H1 (cell line): ENCODE data around the gene KHDRBS2. TPM values are rescaled to one million over a fixed set of nuclear protein-coding genes. Genes with fewer than 3 reads are reported as not detected.

Experiments used
- CTCF ChIA-PET: fragments of 300-600 bp; sonication (Branson Sonifier 250); formaldehyde crosslinking; loops from one replicate; lab custom pipeline; 2021; ENCODE audit not compliant: partially characterized antibody; lab: Charles Lee
- POLR2A ChIA-PET: fragments of 300-600 bp; sonication (Branson Sonifier 250); formaldehyde crosslinking; loops from one replicate; lab custom pipeline; 2021; ENCODE audit warnings: inconsistent platforms; ENCODE audit not compliant: partially characterized antibody; lab: Charles Lee
- DNase-seq, 2 experiments: peaks; one replicate each; pipeline versions ENCODE4 v3.0.0 to v3.0.0-alpha.2; 2010 to 2022; ENCODE audit warnings: low spot score in 2 of 2, low read depth in 1 of 2, mixed read lengths in 1 of 2
- FAIRE-seq: peaks from 2 replicates; lab custom pipeline; 2011; peaks lifted over from hg19 to GRCh38; lab: Jason Lieb, UNC
- H2AFZ ChIP-seq: 2 replicates; pipeline ENCODE4 v1.8.1; 2012; ENCODE audit warnings: low read length, inconsistent platforms
- H2AK5ac ChIP-seq: 2 replicates; pipeline ENCODE4 v1.6.1; 2013; ENCODE audit warnings: low read depth, low read length
- H2BK120ac ChIP-seq: replicated peaks from 2 replicates; pipeline ENCODE3; 2013; ENCODE audit warnings: low read depth, low read length, inconsistent platforms
- H2BK12ac ChIP-seq: 2 replicates; pipeline ENCODE4 v1.6.1; 2013; ENCODE audit warnings: low read depth, low read length
- H2BK15ac ChIP-seq: 2 replicates; pipeline ENCODE4 v1.6.1; 2013; ENCODE audit warnings: low read length
- H2BK20ac ChIP-seq: 2 replicates; pipeline ENCODE4 v1.6.1; 2013; ENCODE audit warnings: low read length
- H2BK5ac ChIP-seq: 2 replicates; pipeline ENCODE4 v1.6.1; 2013; ENCODE audit warnings: low read depth, low read length
- H3K14ac ChIP-seq: 2 replicates; pipeline ENCODE4 v1.6.1; 2013; ENCODE audit warnings: inconsistent platforms; ENCODE audit not compliant: insufficient read length
- H3K18ac ChIP-seq: 2 replicates; pipeline ENCODE4 v1.6.1; 2013; ENCODE audit warnings: low read length; ENCODE audit errors: extremely low read depth
- H3K23ac ChIP-seq: 2 replicates; pipeline ENCODE4 v1.6.1; 2013; ENCODE audit warnings: inconsistent platforms; ENCODE audit not compliant: insufficient read length
- H3K23me2 ChIP-seq: 2 replicates; pipeline ENCODE4 v1.6.1; 2013; ENCODE audit warnings: low read depth, low read length
- H3K27ac ChIP-seq: 2 replicates; pipeline ENCODE4 v1.6.1; 2011; ENCODE audit warnings: low read depth, low read length, inconsistent platforms
- H3K27me3 ChIP-seq, 4 experiments: replicated peaks in 1 of 4; 1 replicate in 1 of 4; 2 replicates in 3 of 4; pipeline versions ENCODE4 v1.6.1 to v1.8.1; 2011 to 2013; ENCODE audit warnings: low read length in 3 of 4, mild to moderate bottlenecking in 3 of 4, inconsistent platforms in 2 of 4, mixed read lengths in 2 of 4, moderate library complexity in 1 of 4; ENCODE audit not compliant: control insufficient read depth in 3 of 4, insufficient read depth in 3 of 4; ENCODE audit errors: extremely low read depth in 1 of 4
- H3K36me3 ChIP-seq, 4 experiments: 2 replicates each; pipeline versions ENCODE4 v1.6.1 to v1.8.1; 2011 to 2013; ENCODE audit warnings: mild to moderate bottlenecking in 4 of 4, low read length in 3 of 4, moderate library complexity in 2 of 4, control low read depth in 1 of 4, inconsistent platforms in 1 of 4; ENCODE audit not compliant: insufficient read depth in 4 of 4, control insufficient read depth in 2 of 4
- H3K4ac ChIP-seq: replicated peaks from 2 replicates; pipeline ENCODE3; 2013; ENCODE audit warnings: low read length, low read depth, mixed read lengths, inconsistent platforms; ENCODE audit not compliant: insufficient read length
- H3K4me1 ChIP-seq, 4 experiments: replicated peaks in 1 of 4; 1 replicate in 1 of 4; 2 replicates in 3 of 4; pipeline versions ENCODE4 v1.6.1 to v1.8.1; 2011 to 2013; ENCODE audit warnings: low read length in 3 of 4, inconsistent platforms in 2 of 4, mixed read lengths in 1 of 4; ENCODE audit not compliant: insufficient read depth in 4 of 4, control insufficient read depth in 3 of 4
- H3K4me2 ChIP-seq, 2 experiments: 2 replicates each; pipeline versions ENCODE4 v1.6.1 to v1.8.1; 2011 to 2013; ENCODE audit warnings: low read depth in 2 of 2, low read length in 2 of 2, control low read depth in 1 of 2, inconsistent platforms in 1 of 2, mild to moderate bottlenecking in 1 of 2; ENCODE audit not compliant: insufficient read depth in 1 of 2
- H3K4me3 ChIP-seq, 4 experiments: fragments of 200-600, 300-600 bp in 1 of 4; sonication (generic), shearing (Covaris generic), sonication (Bioruptor Twin) in 1 of 4; 2 replicates each; pipeline versions ENCODE4 v1.5.1 to v1.8.1; 2011 to 2016; ENCODE audit warnings: low read length in 4 of 4, low read depth in 3 of 4, control low read depth in 2 of 4, inconsistent platforms in 2 of 4, mild to moderate bottlenecking in 2 of 4, mixed read lengths in 1 of 4, moderate library complexity in 1 of 4; ENCODE audit not compliant: insufficient read depth in 2 of 4; ENCODE audit errors: extremely low read depth in 1 of 4
- H3K56ac ChIP-seq: replicated peaks from 2 replicates; pipeline ENCODE3; 2013; ENCODE audit warnings: low read depth, mild to moderate bottlenecking, mixed read lengths, low read length, inconsistent platforms; ENCODE audit not compliant: insufficient read length
- H3K79me1 ChIP-seq: 2 replicates; pipeline ENCODE4 v1.6.1; 2013; ENCODE audit warnings: low read depth, low read length, control low read depth
- H3K79me2 ChIP-seq, 2 experiments: 2 replicates each; pipeline versions ENCODE4 v1.6.1 to v1.8.1; 2012 to 2013; ENCODE audit warnings: low read length in 2 of 2, mild to moderate bottlenecking in 2 of 2, inconsistent platforms in 1 of 2; ENCODE audit not compliant: insufficient read depth in 2 of 2, control insufficient read depth in 1 of 2
- H3K9ac ChIP-seq, 4 experiments: replicated peaks in 1 of 4; 1 replicate in 1 of 4; 2 replicates in 3 of 4; pipeline versions ENCODE4 v1.6.1 to v1.8.1; 2011 to 2013; ENCODE audit warnings: low read depth in 3 of 4, low read length in 3 of 4, control low read depth in 2 of 4, mild to moderate bottlenecking in 2 of 4, moderate library complexity in 2 of 4, inconsistent platforms in 1 of 4; ENCODE audit errors: extremely low read depth in 1 of 4
- H3K9me3 ChIP-seq, 2 experiments: 2 replicates each; pipeline versions ENCODE4 v1.6.1 to v1.8.1; 2012 to 2013; ENCODE audit warnings: mild to moderate bottlenecking in 2 of 2, moderate library complexity in 2 of 2, control low read depth in 1 of 2, inconsistent platforms in 1 of 2, low read depth in 1 of 2, low read length in 1 of 2, mixed read lengths in 1 of 2; ENCODE audit not compliant: insufficient read depth in 2 of 2
- H4K20me1 ChIP-seq, 2 experiments: replicated peaks in 1 of 2; 2 replicates each; pipeline versions ENCODE3 to v1.8.1; 2011 to 2013; ENCODE audit warnings: inconsistent platforms in 2 of 2, low read length in 2 of 2, mild to moderate bottlenecking in 1 of 2; ENCODE audit not compliant: insufficient read depth in 2 of 2, control insufficient read depth in 1 of 2
- H4K5ac ChIP-seq: 2 replicates; pipeline ENCODE4 v1.6.1; 2013; ENCODE audit warnings: low read length, low read depth, mixed read lengths, inconsistent platforms; ENCODE audit not compliant: insufficient read length
- H4K8ac ChIP-seq: 2 replicates; pipeline ENCODE4 v1.8.0; 2013; ENCODE audit warnings: mild to moderate bottlenecking, moderate library complexity, low read length, inconsistent platforms; ENCODE audit not compliant: insufficient read depth; ENCODE audit errors: extremely low read depth
- H4K91ac ChIP-seq: replicated peaks from 2 replicates; pipeline ENCODE3; 2013; ENCODE audit warnings: low read length, mixed read lengths, inconsistent platforms; ENCODE audit not compliant: insufficient read length
- BACH1 ChIP-seq: IDR thresholded peaks from 2 replicates; pipeline ENCODE4 v1.6.1; 2012; ENCODE audit warnings: low read length, improper control_type of control experiment
- CREB1 ChIP-seq: IDR thresholded peaks from 2 replicates; pipeline ENCODE4 v1.6.1; 2012; ENCODE audit warnings: inconsistent platforms
- GABPA ChIP-seq: IDR thresholded peaks from 2 replicates; pipeline ENCODE4 v1.6.1; 2011; ENCODE audit warnings: mild to moderate bottlenecking, low read length, moderate library complexity, borderline replicate concordance; ENCODE audit not compliant: insufficient read depth
- GTF2F1 ChIP-seq: IDR thresholded peaks from 2 replicates; pipeline ENCODE4 v1.6.1; 2012; ENCODE audit warnings: low read depth, low read length, improper control_type of control experiment, borderline replicate concordance
- HDAC6 ChIP-seq: IDR thresholded peaks from one replicate; pipeline ENCODE4 v1.7.1; 2012; ENCODE audit warnings: low read depth, mild to moderate bottlenecking, inconsistent platforms, low read length, moderate library complexity
- KDM1A ChIP-seq: fragments of 200-600, 300-600 bp; sonication (generic); IDR thresholded peaks from 2 replicates; pipeline ENCODE4 v1.7.1; 2016; ENCODE audit warnings: mild to moderate bottlenecking, low read length, borderline replicate concordance
- KDM5A ChIP-seq: fragments of 200-600 bp; IDR thresholded peaks from 2 replicates; pipeline ENCODE4 v1.7.1; 2012; ENCODE audit warnings: mild to moderate bottlenecking, low read length, inconsistent platforms, mixed read lengths
- TAF1 ChIP-seq: IDR thresholded peaks from 2 replicates; pipeline ENCODE4 v1.6.1; 2011; ENCODE audit warnings: mild to moderate bottlenecking, low read depth, low read length
- USF2 ChIP-seq: IDR thresholded peaks from 2 replicates; pipeline ENCODE4 v1.6.1; 2011; ENCODE audit warnings: low read length, improper control_type of control experiment
- WGBS, 2 experiments: shearing (Covaris generic) in 1 of 2; methylation state at CpG; one replicate each; pipeline versions ENCODE4 v1.1.6 to v1.1.7; 2013 to 2015; ENCODE audit warnings: low lambda C conversion rate in 2 of 2, mixed read lengths in 2 of 2, inconsistent platforms in 1 of 2, low coverage in 1 of 2, missing lambda C conversion rate in 1 of 2; ENCODE audit not compliant: insufficient replicate concordance in 2 of 2, insufficient coverage in 1 of 2, insufficient read length in 1 of 2; ENCODE audit errors: extremely low coverage in 1 of 2, missing lambda C conversion rate in 1 of 2; 5-methylcytosine and 5-hydroxymethylcytosine counted together
- polyA plus RNA-seq, 7 experiments: library from polyadenylated mRNA; depleted of rRNA in 3 of 7; stranded (reverse) in 5 of 7; unstranded in 2 of 7; fragments of >200 nt in 5 of 7; fragments of 200-250 nt in 2 of 7; gene quantifications; 1 replicate in 5 of 7; 2 replicates in 1 of 7; 4 replicates in 1 of 7; pipeline versions ENCODE4 v1.2.1 to v1.2.3, GENCODE V29; 2011 to 2013; ENCODE audit warnings: missing spikeins in 2 of 7, mixed read lengths in 2 of 7
- total RNA-seq: library from RNA; stranded (reverse); fragmentation: NEBNext Ultra II Directional; extraction: Animal tissue kit (Norgen Biotek cat#: 25700); gene quantifications from 2 replicates; pipeline ENCODE4 v1.2.1, GENCODE V29; 2021

Gene KHDRBS2
- total and polyA plus RNA-seq, 2 of the 8 experiments (the other 6 are each of a cell fraction or from before 2014, with no cell fraction given), result 5.2 to 7.7 TPM

GRCh38 chr6:61909486-61909885 is 376.5 kb downstream of the KHDRBS2 start:
- FAIRE-seq (no peak), DNase-seq (no peak)
- H3K23ac ChIP-seq, result no peak overlapping the region
- no peak overlapping the region for H2BK5ac ChIP-seq
- no peak overlapping the region for H3K4me3 ChIP-seq
- WGBS, 2 experiments, result 98% methylated on average over 2 of the region's 2 CpGs; no CpG with 5 or more reads in 1 of the 2 experiments
- no peak overlapping the region for H2AFZ ChIP-seq
- H3K56ac ChIP-seq, result no peak overlapping the region
- H4K8ac ChIP-seq, result no peak overlapping the region
- H4K5ac ChIP-seq, result no peak overlapping the region
- H3K27ac ChIP-seq, result no peak overlapping the region
- no peak overlapping the region for H3K14ac ChIP-seq
- no peak overlapping the region for H4K91ac ChIP-seq
- H3K9me3 ChIP-seq, result no peaks in the 10 kb centered on the region
- ChIA-PET CTCF (interaction anchor here (0.7 to 1.0 kb wide), 2 partner anchors 90 to 100 kb away, joined by 3 read pairs; no protein-coding TSS in a partner anchor), POLR2A (no interaction called here)
- no peak overlapping the region for H2BK20ac ChIP-seq
- H3K9ac ChIP-seq, result no peak overlapping the region
- no peak overlapping the region for H2AK5ac ChIP-seq
- no peak overlapping the region for H2BK120ac ChIP-seq
- no peaks in the 10 kb centered on the region for H3K79me2 ChIP-seq
- no peaks in the 10 kb centered on the region for H4K20me1 ChIP-seq
- no peak overlapping the region for H3K4ac ChIP-seq
- no peaks in the 10 kb centered on the region for H3K4me1 ChIP-seq
- TF ChIP-seq GABPA (no peak), CREB1 (no peak), KDM1A (no peak), USF2 (no peak), HDAC6 (no peak), GTF2F1 (no peak), TAF1 (no peak), BACH1 (no peak), KDM5A (no peak)
- no peak overlapping the region for H3K18ac ChIP-seq
- no peak overlapping the region for H3K4me2 ChIP-seq
- no peaks in the 10 kb centered on the region for H3K23me2 ChIP-seq
- no peaks in the 10 kb centered on the region for H3K79me1 ChIP-seq
- H3K36me3 ChIP-seq, result no peaks in the 10 kb centered on the region
- H3K27me3 ChIP-seq, result no peaks in the 10 kb centered on the region
- no peak overlapping the region for H2BK15ac ChIP-seq
- no peak overlapping the region for H2BK12ac ChIP-seq
